Stimulated activated CD8-positive, alpha-beta memory T cell treated with anti-CD3 and anti-CD28 coated beads, Interleukin-2, amount 100 ng/mL, for 1 hour (primary cell): ENCODE measurements around the gene LRRC46.

ENCODE experiments used
- DNase-seq, 2 donors: peaks; one replicate each; pipeline ENCODE4 v3.0.0-alpha.2; 2020; ENCODE audit warnings: low read depth in 2 of 2

The LRRC46 gene

DNA sequence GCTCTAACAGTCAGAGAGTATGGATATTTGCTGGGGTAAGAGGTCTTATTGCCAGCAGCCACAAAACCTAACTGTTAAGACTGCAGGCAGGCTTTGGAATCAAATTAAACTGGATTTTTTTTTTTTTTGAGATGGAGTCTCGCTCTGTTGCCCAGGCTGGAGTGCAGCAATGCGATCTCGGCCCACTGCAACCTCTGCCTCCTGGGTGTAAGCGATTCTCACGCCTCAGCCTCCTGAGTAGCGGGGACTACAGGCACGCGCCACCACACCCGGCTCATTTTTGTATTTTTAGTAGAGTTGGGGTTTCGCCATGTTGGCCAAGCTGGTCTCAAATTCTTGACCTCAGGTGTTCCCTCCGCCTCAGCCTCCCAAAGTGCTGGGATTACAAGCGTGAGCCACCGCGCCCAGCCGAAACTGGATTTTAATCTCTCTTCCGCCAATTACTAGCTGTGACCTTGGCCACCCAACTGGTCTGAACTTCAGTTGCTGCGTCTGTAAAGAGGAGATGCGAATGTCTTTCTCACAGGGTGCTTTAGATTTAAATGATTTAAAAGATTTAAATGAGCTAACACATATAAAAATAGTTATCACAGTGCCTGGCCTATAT lies 971 bp upstream of the LRRC46 start:
- DNase-seq, result no peak

DNA sequence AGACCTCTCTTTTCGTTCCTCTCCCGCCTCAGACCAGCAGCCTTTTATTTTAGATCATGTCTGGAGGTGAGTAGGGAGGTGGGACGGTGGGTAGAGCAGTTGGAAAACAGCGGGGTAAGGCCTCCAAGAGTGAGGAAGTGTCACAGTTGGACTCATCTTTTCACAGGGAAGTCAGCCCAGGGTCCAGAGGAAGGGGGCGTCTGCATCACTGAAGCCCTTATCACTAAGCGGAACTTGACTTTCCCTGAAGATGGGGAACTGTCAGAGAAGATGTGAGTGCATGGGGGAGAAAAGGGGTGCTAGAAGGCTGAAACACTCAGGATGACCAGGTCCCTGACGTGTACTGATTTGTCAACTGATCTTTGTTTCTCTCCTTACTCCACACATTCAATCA lies 461 bp downstream of the LRRC46 start:
- DNase-seq, result no peak

DNA sequence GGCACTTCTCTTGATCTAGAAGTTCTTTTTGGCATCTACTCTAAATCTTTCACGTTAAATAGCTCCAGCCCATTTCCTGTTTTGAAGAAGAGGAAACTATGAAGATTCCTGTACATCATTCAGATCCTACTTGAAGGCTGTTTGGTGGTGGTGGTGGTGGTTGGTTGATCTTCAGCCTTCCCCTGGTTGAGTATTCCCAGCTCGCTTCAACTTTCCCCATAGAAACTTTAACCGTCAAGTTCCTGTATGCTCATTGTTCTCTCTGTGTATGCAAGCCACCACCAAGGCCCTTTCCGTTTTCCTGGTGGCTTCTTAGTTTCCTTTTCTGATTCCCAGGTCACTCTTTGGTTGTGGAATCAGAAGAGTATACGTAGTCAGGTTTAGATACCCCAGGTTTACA lies 3.3 kb downstream of the LRRC46 start:
- no peak for DNase-seq

DNA sequence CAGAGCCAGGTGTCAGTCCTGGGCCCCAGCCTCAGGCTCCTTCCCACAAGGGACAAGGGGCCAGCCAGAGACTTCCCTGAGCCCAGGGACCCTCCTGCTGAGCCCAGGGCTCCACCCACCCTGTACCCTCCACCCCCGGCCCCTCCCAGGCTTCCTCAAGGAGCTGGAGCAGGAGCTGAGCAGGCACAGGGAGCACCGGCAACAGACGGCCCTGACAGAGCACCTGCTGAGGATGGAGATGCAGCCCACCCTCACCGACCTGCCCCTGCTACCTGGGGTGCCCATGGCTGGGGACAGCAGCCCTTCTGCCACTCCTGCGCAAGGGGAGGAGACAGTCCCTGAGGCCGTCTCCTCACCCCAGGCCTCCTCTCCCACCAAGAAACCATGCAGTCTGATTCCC lies 5.1 kb downstream of the LRRC46 start:
- DNase-seq, result no peak

DNA sequence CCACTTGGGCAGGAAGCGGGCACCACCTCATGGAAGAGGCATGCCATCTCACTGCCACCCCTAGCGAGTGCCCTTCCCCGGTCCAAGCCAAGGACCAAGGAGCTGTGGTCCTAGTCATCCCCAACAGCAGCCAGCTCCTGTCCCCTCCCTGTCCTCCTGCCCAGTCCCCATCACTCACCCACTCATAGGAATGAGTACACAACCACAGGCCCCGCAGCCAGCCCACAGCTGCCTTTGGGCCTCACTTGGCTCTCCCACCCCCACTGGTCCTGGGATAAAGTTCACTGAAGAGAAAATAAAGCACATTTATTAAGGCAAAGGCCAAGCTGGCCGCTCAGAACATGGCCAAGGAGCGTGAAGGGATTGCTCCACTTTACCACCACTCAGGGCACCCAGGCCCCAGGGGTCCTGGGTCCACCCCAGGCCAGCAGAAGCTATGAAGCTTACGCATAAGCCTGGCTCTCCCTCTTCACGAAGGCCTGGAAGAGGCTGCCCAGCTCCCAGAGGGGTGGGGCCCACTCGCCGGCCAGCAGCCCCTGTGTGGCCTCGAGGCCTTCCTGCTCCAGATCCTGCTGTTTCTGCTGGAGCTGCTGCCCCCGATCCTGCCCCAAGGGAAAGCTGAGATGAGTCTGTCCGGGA lies 6.0 kb downstream of the LRRC46 start:
- no peak for DNase-seq

DNA sequence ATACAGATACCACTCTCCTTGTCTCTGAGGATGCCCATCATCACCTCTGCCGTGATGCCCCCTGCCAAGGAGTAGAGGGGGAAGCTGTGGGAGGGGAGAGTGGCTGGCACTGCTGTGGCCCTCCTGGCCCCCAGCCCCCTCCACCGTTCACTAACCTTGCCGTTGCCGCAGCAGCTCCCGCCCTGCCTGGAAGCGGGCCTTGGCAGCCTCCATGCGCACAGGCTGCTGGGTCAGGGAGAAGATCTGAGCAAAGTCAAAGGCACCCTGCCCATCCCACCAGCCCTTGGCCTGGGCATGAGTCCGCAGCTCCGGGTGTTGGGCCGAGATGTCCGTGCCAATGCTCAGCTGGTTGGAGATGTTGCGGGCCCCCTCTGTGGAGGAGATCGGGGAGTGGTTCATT lies 7.2 kb downstream of the LRRC46 start:
- DNase-seq, result no peak

DNA sequence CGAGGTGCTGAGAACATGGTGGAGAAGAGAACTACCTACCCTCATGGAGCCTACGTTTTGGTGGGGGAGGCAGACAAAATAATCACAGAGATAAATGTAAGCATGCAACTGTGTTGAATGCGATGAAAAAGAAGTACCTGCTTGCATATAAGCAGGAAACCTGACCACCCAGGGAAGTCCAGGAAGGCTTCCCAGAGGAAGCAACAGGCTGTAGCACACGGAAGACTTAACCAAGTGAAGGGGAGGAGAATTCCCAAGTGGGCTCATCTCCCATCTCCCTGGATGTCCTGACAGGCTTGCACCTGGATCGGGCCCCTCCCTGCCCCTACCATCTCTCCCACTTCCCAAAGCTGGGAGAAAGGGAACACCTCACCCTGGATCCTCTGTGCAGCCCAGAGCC lies 7.6 kb downstream of the LRRC46 start:
- DNase-seq, result no peak

DNA sequence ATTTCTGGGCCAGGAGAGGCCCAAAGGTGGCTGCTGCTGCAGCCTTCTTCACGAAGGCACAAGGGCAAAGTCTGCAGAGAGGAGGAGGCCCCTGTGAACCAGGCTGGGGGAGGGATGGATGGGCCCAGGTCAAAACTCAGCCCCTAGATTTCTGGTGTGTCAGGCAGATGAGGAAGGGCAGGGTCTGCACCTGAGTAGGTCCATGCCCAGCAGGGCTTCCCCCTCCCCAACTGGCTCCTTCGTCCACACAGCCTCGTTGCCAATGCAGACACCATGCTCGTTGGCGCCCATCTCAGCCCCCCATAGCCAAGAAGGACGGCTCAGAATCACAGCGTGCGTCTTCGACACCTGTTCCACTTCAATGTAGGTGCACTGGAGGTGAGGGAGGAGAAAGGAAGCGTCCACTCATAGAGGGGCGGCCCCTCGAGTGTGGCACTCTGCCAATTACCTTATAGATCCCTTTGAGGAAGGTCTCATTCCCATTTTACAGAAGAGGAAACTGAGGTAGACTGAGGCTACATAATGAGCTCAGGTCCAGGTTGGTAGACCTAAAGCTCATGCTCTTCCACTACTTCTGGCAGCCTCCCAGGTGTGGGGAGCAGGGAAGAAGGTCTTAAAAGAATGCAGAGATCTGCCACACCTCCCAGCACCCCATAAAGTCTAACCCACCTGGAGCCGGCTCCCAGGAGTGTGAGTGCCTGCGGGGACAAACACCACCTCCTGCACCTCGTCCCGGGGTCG lies 8.7 kb downstream of the LRRC46 start:
- DNase-seq, result no peak

DNA sequence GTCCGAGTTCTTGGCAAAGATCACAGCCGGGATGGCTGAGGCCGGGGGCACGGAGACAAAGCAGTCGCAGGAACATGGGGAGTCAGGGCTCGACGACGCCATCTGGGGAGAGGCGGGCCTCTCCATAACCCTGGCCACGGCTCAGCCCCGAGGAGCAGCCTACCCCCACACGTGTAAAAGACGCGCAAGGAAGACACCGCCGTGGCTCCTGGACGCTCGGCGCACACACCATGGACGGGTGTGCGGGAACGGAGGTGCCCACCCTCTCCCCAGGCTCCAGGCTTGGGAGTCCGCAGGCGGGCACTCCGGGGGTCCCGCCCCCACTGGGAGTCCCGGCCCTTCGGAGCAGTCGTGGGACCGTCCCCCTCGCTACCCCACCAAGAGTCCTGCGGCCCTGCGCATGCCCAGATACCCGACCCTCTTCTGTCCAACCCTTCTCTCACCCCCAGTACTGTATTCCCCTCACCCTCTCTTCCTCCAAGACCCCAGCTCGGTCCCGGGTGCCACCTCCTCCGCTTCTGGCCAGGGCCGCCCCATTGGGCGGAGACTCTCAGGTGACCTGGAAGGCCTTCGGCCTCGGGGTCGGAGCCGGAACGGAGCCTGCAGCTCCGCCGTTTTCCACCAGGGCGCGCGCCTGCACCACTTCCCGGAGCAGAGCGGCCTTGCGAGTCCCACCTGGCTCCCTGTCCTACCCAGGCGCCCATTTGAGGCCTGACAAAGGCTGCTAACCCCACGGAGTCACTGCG lies 9.4 kb downstream of the LRRC46 start, which contains the start of gene SCRN2:
SCRN2 (minus strand) TSS at position 532 of the 746 bp plus-strand sequence; CDS start at position 102, 430 bp downstream.
- DNase-seq, result peak; percentile 73 to 75

DNA sequence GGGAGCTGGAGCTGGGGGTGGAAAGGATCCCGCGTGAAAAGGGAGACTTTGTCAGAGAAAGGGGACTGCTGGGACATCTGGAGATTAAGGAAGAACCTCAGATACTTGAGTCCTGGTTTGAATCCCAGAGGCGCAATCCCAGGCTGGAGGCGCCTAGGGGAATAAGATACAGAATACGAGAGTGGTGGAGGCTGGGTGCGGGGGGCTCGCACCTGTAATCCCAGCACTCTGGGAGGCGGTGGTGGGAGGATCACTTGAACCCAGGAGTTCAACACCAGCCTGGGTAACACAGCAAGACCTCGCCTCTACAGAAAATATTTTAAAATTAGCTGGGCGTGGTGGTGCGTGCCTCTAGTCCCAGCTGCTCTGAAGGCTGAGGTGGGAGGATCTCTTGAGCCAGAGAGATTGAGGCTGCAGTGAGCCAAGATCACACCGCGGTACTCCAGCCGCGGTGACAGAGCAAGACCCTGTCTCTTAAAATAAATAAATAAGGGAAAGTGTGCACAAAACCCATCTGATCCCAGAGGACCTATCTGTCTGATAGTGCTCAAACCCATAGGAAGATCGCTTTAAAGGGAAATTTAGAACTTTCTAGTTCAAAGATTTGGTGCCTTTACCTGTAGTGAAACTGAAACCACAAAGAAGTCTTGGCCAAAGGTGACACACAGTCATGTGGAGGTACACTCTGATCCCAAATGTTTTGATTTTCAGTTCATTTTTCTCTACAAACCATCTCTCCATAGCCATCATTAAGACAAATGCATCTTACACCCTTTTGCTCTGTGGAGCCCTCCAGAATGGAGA lies 10.2 kb downstream of the LRRC46 start:
- no peak for DNase-seq

DNA sequence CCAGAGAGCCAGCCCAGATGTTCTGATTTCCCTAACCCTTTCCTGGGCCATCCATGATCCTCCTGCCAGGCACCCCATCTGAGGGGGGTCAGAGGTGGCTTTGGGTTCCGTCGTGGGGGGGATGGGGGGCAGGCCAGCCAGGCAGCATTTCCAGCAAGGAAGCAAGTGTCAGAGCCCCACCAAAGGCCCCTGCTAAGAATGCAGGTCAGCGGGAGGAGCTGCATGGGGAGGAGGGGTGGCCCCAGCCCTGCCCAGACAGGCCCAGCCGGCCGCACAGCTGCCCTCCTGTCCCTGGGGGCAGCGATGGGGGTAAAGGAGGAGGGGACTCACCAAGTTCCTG lies 11.9 kb downstream of the LRRC46 start:
- no peak for DNase-seq

DNA sequence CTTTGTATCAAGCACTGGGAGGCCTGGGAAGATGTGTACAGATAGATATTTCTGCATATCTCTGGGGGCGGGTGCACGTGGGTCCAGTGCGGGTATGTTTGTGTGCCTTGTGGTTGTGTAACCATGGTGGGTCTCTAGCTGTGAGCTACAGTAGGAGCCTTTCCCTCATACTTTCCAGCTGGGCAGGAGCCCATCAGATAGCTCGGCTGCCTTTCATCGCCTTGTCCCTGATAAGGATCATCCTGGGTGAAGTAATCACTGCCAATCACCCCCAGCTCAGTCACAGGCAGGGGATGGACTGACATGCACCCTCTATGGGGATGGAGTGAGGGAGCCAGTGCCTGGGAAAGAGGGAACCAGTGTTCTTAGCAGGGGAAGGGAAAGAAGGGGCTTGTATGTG lies 12.8 kb downstream of the LRRC46 start:
- no peak for DNase-seq

DNA sequence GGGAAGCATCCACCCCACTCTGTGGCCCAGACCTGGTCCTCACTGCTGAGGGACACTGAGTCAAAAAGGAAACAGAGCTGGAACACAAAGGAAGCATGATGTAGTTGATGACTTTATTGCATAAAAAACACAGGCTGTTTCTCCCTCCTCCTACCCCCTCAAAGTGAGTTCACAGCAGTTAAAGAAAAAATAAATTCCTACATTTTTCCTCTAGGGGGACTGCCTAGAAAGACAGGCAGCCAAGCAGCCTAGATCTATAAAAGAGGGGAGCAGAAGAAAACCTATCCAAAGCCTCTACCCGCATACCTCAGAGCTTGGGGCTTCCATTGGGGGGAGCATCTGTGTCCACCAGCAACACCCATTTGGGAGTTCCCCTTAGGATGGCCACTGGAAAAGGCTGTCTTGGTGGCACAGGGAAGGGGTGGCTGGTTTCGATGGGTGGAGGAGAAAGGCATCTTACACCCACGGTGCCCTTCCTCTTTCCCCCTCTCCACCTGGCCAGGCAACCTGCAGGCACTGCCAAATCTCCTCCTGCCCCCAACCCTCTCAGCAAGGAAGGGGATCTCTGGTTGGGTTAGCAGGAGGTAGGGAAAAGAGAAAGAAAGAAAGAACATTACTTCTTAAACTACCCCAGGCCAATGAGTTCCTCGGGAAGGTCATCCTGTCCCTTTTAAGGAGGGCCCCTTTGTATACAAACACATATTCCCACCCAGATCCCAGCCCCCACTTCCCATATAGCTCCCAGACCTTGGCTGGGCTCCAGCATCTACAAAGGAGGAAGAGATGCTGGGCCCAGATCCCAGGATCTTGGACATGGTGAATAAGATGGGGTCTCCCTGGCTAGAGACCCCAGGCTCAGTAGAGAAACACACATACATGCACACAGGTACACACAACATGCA lies 13.6 kb downstream of the LRRC46 start:
- no peak for DNase-seq

DNA sequence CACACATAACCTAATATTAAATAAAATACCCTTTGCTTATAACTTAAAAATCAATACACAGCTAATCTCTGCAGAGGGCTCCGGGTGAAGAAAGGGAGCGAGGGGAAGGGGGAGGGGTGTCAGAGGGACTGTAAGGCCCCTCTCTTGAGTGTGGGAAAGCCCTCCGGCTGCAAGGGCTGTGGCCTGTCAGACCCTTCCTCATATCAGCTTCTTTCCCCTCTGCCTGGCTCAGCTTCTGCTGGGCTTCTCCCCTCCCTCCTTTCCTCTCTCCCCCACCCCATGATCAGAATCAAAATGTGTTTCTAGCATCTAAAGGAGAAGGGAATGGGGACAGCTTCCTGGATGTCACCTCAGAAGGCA lies 14.2 kb downstream of the LRRC46 start:
- DNase-seq, result no peak

DNA sequence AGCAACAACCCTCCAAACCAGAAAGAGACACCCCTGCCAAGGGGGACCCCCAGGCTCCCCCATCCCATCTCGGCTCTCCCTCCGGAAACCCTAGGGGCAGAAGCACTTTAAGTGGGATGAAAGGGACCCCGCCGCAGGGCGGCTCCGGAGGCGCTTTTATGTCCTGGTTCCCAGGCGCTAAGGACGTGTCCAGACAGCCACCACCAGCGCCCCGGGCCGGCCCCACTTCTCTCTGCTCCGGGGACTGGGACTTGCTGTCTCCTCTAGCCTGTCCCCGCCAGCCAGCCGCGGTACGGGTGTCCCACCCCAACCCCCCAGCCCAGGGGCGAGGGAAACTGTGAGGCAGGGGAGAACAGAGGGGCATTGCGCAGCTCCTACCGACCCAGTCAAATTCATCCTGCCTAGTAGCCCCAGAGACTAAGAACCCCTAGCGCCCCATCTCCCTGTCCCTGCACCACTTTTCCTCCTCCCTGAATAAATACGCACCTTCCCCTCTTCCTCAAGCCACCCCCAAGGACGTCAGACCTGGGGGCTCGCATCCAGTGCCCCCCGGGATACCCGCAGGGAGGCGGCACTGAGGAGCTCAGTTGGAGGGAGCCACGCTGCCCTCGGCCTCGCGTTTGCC lies 15.4 kb downstream of the LRRC46 start:
- no peak for DNase-seq

DNA sequence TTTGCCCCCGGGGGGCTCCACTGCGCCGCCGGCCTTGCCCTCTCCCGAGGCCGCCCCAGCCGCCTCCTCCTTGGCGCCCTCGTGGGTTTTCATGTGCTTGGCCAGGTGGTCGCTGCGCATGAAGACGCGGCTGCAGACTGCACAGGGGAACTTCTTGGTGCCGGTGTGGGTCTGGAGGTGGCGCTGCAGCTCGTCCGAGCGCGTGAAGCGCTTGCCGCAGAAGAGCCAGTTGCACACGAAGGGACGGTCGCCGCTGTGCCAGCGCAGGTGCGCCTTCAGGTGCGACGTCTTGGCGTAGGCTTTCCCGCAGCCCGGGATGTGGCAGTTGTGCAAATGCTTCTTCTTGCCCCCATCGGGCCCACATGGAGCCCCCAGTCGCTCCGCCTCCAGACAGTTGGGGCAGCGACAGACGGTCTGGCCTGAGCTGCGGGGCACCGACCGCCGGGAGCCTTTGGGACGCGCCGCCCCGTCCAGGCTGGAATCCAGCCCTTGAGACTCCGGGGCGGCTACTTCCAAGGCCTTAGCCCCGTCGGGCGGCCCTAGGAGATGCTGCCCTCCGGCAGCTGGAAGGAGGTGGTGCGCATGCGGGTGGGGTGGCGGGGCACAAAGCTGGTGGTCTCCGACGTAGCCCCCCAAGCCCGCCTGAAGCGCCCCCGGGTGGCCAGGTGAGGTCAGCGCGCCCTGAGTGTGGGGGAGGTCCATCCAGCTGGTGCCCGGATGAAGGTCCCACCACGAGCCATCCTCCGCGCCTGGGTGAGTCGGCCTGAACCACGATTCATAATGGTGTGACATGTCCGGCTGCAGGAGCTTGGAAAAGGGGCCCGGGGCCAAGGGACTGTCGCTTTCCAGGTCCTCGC lies 16.1 kb downstream of the LRRC46 start:
- DNase-seq, result no peak

DNA sequence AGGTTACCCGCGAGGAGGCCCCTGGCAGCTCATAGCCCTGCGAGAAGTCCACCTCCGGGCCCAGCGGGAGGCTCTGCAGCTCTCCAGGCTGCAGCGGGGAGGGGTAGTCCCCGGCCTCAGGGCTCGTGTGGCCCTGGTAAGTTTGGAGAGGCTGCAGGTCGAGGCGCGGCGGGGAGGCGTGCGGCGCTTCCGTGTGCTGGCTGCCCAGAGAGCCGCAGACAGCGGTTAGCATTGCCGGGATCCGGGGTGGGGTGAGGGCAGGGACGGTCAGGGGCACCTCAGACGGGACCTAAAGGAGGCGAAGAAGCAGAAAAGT lies 16.7 kb downstream of the LRRC46 start:
- no peak for DNase-seq

DNA sequence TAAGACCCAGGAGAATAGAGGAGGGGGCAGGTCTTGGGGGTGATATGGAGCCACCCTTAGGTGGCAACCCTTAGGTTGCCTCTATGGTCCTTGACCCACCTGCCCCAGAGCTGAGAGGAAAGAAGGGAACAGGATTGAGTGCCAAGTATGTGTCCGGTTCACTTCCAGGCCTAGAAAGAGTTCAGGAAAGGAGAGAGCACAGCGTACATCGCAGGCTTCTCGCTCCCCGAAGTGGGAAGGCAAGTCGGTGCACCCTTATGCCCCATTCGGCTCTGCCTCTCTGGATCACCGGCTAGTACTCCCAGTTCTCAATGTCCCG lies 18.9 kb downstream of the LRRC46 start:
- DNase-seq, result no peak

DNA sequence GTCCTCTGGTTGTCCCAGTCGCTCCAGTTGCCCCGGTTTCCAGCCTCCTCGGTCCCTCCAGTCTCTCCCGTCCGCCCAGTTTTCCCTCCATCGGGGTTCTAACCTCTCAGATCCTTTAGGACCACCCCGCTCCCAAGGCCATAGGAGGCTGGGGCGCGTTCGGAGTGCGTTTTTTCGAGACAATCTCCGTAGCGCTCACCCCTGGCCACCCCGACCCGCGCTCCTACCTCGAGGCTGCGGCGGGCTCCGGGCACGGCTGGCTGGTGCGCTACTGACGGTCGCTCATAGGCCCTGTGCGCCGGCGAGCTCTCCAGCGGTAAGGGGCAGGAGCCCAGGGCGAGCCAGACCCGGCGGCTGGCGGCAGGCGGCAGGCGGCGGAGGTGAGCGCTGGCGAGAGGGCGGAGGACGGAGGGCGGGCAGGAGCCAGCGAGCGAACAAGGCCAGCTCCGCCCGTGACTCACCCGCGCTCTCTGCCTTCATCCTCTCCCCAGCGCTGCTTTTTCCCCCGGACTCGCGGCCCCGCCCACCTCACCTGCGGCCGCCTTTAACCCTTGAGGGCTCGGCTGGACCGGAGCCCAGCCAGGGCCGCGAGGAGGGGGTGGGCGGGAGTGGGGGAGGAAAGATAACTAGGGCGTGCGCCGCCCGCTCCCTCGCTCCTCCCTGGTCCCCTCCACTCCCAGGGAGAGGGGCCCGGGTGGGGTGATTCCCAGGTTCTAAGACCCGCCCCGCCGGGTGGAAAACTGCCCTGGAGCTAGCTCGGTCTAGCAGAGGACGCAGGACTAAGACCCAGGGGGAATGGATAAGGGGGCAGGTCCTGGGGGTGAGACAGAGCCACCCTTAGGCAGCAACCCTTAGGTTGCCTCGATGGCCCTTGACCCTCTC lies 19.5 kb downstream of the LRRC46 start, which contains the start of gene SP6:
SP6 (minus strand) TSS at position 472 of the 882 bp plus-strand sequence. CDS start 2,734 bp downstream, outside the sequence.
- peak; percentile 36 to 53 for DNase-seq
